NCI-H2171 treated with DMSO at 0.1 percent for 48 hours (cell line): ENCODE measurements around the gene EXTL1.
A peak's percentile ranks its signal among the peaks of the same experiment; 100 is the strongest.
"Not testable (repeated sequence)": the region's sequence is repeated elsewhere in the genome, so short reads cannot be mapped to it uniquely, and the experiment has no call there.

ENCODE experiments used
- DNase-seq: peaks from one replicate; lab custom pipeline; 2025; lab: John Stamatoyannopoulos, UW

Gene EXTL1

GRCh38 chr1:26021647-26022403 is at the start of gene EXTL1:
TSS of gene EXTL1 (plus strand) at chr1:26021775. CDS start at chr1:26022647, 872 bp downstream.
- peak; percentile 89 for DNase-seq

- DNase-seq = no peak
These were observed 49.8 kb upstream of the EXTL1 start for GRCh38 chr1:25971811-25972180.

GRCh38 chr1:25973610-25974321 is 47.8 kb upstream of the EXTL1 start:
- DNase-seq = no peak

- DNase-seq = no peak
These were observed 43.8 kb upstream of the EXTL1 start for GRCh38 chr1:25977801-25978200.

- DNase-seq = no peak
These were observed 43.2 kb upstream of the EXTL1 start for GRCh38 chr1:25978403-25978802.

- DNase-seq = no peak
These were observed 42.4 kb upstream of the EXTL1 start for GRCh38 chr1:25979210-25979609.

- no peak for DNase-seq
These were observed 36.4 kb upstream of the EXTL1 start for GRCh38 chr1:25985171-25985570.

- no peak for DNase-seq
These were observed 35.9 kb upstream of the EXTL1 start for GRCh38 chr1:25985670-25986069.

- not testable (repeated sequence) for DNase-seq
These were observed 34.8 kb upstream of the EXTL1 start for GRCh38 chr1:25986773-25987172.

- DNase-seq = peak; percentile 92
These were observed 33.6 kb upstream of the EXTL1 start for GRCh38 chr1:25987951-25988350.

GRCh38 chr1:25989440-25990234 is 31.9 kb upstream of the EXTL1 start:
- peak; percentile 45 for DNase-seq

GRCh38 chr1:25990251-25990650 is 31.3 kb upstream of the EXTL1 start:
- DNase-seq = no peak

- DNase-seq = no peak
These were observed 30.7 kb upstream of the EXTL1 start for GRCh38 chr1:25990702-25991395.

- peak; percentile 91 for DNase-seq
These were observed 29.5 kb upstream of the EXTL1 start for GRCh38 chr1:25991937-25992688.

- DNase-seq = no peak
These were observed 28.8 kb upstream of the EXTL1 start for GRCh38 chr1:25992689-25993171.

- DNase-seq = no peak
These were observed 28.2 kb upstream of the EXTL1 start for GRCh38 chr1:25993197-25993951.

- no peak for DNase-seq
These were observed 27.0 kb upstream of the EXTL1 start for GRCh38 chr1:25994402-25995150.

GRCh38 chr1:25996966-25997827 is 24.4 kb upstream of the EXTL1 start:
- peak; percentile 21 for DNase-seq
